KBM-7 (cell line): ENCODE results near the gene FOXR2.

ENCODE experiments used
- DNase-seq: peaks from one replicate; pipeline ENCODE4 v3.0.0-alpha.2; 2015
- in situ Hi-C: fragments of 300-500 bp; cut with MboI; formaldehyde crosslinking; loops from 2 replicates; pipeline ENCODE4 v1.14.3; 2020; ENCODE audit warnings: low sequenced_read_pairs, low pct_unique_long_range_greater_than_20kb, mixed read lengths

Gene FOXR2, protein sequence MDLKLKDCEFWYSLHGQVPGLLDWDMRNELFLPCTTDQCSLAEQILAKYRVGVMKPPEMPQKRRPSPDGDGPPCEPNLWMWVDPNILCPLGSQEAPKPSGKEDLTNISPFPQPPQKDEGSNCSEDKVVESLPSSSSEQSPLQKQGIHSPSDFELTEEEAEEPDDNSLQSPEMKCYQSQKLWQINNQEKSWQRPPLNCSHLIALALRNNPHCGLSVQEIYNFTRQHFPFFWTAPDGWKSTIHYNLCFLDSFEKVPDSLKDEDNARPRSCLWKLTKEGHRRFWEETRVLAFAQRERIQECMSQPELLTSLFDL

DNA sequence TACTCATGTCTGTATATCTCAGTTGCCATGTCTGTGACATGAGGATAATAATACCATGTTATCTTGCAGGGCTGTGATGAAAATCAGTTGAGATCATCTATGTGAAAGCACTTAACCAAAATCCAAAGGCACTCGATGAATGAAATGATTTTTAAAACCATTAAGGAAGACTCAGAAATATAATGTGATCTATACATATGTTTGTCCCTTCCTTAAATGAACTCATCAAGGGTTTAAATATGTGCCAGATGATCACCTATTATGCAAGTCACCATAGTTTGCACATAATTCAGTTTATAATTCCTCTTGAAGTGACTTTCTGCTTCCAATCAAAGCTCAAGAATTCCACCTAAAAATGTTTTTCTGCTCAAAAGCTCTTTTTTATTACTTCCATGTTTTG lies at the start of gene FOXR2:
FOXR2 (plus strand) TSS at position 301 of the 400 bp plus-strand sequence. CDS start 312 bp downstream, outside the sequence.
- in situ Hi-C loops: no loop called here
- DNase-seq: no peak

DNA sequence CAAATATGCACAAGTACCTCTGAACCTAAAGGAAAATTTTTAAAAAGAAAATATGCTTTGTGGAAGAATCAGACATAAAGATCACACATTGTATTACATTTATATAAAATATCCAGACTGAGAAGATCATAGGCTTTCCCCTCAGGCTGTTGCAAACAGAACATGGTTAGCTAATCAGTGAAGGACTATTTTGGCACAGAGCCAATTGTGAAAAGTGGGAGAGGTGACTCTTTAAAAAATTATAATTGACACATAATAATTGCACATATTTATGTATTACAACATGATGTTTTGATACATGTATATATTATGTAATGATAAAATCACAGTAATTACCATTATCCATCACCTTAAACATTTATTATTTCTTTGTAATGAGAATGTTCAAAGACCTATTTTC lies 44.1 kb upstream of the FOXR2 start:
- in situ Hi-C loops: no loop called here
- DNase-seq: no peak

DNA sequence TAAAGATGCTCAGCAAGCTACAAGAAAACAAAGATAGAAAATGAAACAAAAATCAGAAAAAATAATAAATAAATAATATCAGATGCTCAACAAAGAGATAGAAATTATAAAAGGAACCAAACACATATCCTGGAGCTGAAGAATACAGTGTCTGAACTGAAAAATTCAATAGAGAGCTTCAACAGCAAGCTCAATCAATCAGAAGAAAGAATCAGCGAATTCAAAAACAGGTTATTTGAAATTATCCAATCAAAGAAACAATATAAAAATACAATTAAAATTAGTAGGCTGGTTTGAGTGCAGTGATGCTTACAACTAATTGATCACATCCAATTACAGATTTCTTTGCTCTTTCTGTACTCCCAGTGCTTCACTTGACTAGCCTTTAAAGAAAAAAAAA lies 40.8 kb upstream of the FOXR2 start:
- in situ Hi-C loops: no loop called here
- DNase-seq: peak; percentile 31

DNA sequence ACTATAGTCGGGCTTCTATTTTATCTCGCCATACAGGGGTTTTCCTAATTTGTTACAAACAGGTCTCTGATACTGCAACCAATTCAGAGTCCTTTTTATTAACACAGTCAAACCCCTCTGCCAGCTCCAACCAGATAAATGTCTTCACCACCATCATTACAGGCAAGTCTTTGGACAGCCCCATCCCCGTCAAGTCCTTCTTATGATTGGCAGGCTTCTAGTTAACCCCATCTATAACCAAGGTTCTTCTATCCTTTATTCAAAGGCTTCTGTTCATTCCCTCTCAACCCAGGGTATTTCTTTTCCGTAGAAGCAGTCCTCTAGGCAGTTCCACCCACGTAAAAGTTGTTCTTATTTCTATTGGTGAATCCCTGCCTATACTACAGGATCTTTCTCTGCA lies 29.9 kb upstream of the FOXR2 start:
- in situ Hi-C loops: no loop called here

DNA sequence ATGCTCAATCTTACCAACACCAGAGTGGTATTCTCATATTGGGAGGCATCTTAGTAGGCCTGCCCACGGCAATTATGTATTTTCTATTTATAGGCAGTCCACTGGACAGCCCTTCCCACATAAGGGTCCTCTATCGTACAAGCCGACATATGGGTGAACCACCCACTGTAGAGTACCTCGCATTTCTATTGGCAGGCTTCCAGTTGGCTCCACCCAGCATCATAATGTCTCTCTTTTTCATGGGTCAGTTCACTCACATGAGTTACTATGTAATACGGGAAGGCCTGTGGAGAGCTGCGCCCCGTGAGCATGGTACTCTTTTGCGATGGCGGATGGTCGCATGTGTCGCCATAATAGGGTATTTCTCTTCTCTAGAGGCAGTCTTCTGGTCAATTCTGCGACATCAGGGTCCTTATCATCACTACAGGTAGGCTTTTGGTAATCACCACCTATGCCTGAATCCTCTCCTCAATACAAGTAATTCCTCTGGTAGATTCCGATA lies 29.4 kb upstream of the FOXR2 start:
- in situ Hi-C loops: no loop called here
- DNase-seq: no peak

More for the DNA sequence above, 29.9 kb upstream of the FOXR2 start:
- no peak for DNase-seq

DNA sequence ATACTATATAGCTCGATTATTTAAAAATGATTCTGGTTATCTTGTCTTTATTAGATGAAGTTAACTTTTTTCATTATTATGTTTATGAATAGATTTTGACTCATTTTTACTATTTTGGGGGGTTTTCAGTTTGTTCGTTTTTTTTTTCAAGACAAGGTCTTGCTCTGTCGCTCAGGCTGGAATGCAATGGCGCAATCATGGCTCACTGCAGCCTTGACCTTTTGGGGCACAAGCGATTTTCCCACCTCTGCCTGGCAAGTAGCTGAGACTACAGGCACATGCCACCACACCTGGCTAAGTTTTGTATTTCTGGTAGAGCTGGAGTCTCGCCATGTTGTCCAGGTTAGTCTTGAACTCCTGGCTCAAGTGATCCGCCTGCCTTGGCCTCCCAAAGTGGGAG lies 24.9 kb upstream of the FOXR2 start:
- in situ Hi-C loops: no loop called here
- DNase-seq: no peak

DNA sequence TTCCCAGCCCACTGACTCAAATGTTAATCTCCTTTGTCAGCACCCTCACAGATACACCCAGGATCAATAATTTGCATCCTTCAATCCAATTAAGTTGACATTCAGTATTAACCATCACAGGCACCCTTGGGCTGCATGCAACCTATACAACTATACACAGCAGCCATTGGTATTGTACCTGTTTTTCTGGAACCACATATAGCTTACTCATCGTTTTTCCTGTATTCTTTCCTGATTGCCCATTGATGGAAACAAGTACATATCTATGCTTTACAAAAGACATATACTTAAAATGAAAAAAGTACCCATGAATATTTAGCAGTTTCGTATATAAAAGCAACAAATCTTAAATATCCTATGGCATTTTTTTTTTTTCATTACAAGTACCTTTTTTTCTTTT lies 3.7 kb upstream of the FOXR2 start:
- in situ Hi-C loops: no loop called here
- DNase-seq: no peak

DNA sequence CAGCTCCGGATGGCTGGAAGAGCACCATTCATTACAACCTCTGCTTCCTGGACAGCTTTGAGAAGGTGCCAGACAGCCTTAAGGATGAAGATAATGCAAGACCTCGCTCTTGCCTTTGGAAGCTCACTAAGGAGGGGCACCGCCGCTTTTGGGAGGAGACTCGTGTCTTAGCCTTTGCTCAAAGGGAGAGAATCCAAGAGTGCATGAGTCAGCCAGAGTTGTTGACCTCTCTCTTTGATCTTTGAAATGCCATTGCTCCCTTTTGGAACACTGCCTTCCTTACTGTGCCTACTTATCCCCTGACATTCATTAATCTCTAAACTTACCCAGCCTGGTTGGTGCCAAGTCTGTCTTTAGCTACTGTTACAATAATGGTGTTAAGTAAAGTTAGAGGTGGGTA lies 1.2 kb downstream of the FOXR2 start:
- no peak for DNase-seq
- in situ Hi-C loops: no loop called here

DNA sequence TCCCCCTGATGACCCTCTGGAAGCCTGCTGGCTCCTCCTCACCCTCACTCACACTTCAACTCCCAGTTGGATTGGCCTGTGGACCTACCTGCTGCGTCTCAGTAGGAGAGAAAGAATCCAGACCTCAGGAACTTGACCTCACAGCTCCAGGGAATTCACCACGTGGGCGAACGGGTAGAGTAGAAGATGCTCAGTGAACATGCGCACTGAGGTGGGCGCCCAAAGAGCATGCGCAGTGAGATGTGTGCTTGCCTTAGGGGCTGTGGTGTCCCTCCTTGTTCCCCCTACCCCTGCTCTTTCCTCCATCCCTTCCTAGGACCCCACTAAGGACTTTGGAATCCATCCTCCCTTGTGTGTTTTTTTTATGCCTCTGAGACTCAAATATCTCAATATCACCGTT lies 12.9 kb downstream of the FOXR2 start:
- in situ Hi-C loops: no loop called here

DNA sequence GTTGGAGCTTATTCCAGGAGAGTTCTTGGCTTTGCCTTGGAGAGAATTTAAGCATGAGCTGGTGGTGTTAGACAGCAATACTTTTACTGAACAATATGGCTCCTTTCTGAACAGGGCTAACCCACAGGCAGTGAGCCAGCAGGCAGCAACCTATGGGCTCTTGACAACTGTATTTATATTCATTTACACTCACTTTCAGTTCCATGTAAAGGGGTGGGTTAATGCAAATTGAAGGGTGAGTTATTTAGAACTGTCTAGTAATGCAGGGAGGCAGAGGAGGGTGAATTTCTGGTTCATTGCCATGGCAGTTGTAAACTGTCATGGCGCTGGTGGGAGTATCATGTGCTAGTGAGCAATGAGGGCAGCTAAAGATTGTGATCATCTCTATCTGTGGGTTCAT lies 15.7 kb downstream of the FOXR2 start:
- DNase-seq: no peak
- in situ Hi-C loops: no loop called here

More for the DNA sequence above, 12.9 kb downstream of the FOXR2 start:
- no peak for DNase-seq

DNA sequence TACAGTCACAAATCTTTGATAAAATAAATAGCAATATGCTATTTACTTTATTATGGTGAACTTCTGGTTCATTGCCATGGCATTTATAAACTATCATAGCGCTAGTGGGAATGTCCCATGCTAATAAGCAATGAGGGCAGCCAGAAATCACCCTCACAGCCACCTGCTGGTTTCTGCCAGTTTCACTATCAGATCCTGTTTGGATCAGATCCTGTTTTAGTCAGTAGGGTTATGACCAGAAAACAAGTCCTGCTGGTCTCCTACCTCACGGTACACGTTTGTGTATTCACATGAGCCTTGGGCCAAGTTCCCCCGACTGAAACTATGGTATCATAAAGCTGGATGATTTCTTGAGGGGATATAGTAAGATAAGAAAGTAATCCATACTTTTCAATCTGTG lies 17.7 kb downstream of the FOXR2 start:
- in situ Hi-C loops: no loop called here
- DNase-seq: no peak

DNA sequence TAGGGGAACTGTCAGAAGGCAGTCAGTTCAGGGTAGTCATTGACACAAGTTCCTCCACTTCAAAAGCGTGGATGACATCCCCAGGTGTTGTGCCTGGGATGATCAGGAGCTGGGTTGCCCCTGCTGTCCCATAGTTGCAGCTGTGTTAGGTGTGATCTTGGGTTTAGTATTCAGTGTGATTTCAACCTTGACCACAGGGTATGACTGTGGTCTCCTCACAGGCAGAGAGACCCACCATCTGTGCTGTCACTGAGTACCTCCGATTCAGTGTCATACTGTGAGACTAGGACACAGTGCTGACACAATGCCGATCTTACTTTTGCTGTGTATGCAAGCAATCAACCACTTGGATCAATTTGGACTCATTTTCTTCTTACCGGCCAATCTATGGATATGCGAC lies 25.2 kb downstream of the FOXR2 start:
- DNase-seq: no peak
- in situ Hi-C loops: no loop called here

DNA sequence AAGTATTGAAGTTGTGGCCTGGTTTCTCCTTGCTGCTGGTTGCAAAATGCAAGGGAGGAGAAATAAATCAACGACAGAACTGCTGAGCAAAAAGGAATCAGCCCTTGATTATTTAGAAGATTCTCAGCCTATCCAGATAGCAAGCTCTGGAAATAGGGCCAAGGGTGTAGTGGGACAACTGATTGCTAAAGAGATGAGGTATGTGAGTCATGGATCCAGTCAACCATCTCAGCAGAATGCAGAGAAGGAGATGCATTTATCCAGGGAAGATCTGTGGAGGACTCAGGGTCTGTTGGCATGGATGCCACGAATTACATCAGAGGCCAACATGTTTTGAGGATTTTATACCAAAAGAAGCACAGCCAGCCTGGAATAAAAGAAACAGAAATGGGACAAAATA lies 36.7 kb downstream of the FOXR2 start:
- in situ Hi-C loops: no loop called here
- DNase-seq: no peak

DNA sequence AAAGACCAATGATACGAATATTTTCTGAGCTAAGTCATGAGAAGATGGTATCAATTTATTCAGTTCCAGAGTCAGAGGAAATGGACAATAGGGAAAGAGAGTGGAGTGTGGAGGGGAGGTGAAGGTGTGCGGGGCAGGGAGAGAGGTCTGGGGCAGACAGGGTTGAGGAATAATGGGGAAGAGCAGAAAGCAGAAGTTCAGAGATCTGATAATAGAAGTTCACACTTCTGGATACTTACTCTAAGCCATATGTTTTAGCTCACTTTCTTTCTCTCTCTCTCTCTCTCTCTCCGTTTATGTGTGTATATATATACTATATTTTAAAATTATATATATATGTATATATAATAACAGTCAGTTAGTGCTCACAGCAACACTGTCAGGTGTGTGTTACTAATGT lies 40.4 kb downstream of the FOXR2 start:
- in situ Hi-C loops: no loop called here
- peak; percentile 48 for DNase-seq

DNA sequence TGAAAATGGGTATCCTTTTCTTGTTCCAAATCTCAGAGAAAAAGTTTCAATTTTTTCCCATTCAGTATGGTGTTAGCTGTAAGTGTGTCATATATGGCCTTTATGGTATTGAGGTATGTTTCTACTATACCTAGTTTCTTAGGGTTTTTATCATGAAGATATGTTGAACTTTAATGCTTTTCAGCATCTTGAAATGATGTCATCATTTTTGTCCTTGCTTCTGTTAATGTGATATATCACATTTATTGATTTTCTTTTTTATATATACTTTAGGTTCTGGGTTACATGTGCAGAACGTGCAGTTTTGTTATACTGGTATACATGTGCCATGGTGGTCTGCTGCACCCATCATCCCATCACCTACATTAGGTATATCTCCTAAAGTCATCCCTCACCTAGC lies 44.9 kb downstream of the FOXR2 start:
- in situ Hi-C loops: no loop called here
- DNase-seq: no peak
